Esophagus squamous epithelium (tissue), 5 donors: Measurements from ENCODE around the gene EPN2. TPM values are rescaled to one million over a fixed set of nuclear protein-coding genes. Genes with fewer than 3 reads are reported as not detected.

Source experiments
- DNase-seq: peaks from one replicate; lab custom pipeline; 2025; lab: John Stamatoyannopoulos, UW
- H3K27ac ChIP-seq, 4 donors: fragments of 200-600 bp; sonication (generic); one replicate each; pipeline ENCODE4 v1.5.1; 2016 to 2019; ENCODE audit warnings: mild to moderate bottlenecking in 1 of 4
- H3K27me3 ChIP-seq, 4 donors: fragments of 200-600 bp; sonication (generic); 1 replicate in 3 of 4; 2 replicates in 1 of 4; pipeline versions ENCODE4 v1.5.1 to v1.6.0; 2017 to 2021; ENCODE audit warnings: antibody characterized with exemption in 1 of 4
- H3K36me3 ChIP-seq, 3 donors: fragments of 200-600 bp; sonication (generic); one replicate each; pipeline ENCODE4 v1.5.1; 2016 to 2019
- H3K4me1 ChIP-seq, 3 donors: fragments of 200-600 bp; sonication (generic); one replicate each; pipeline ENCODE4 v1.5.1; 2017 to 2019
- H3K4me3 ChIP-seq, 4 donors: fragments of 200-600 bp; sonication (generic); 1 replicate in 3 of 4; 2 replicates in 1 of 4; pipeline ENCODE4 v1.5.1; 2016 to 2019; ENCODE audit warnings: mild to moderate bottlenecking in 2 of 4, moderate library complexity in 1 of 4
- H3K9me3 ChIP-seq, 3 donors: fragments of 200-600 bp; sonication (generic); one replicate each; pipeline ENCODE4 v1.5.1; 2016 to 2019
- POLR2A ChIP-seq, 4 donors: fragments of 450-650 bp; IDR thresholded peaks; one replicate each; pipeline ENCODE4 v1.6.1; 2017; ENCODE audit warnings: antibody characterized with exemption in 4 of 4, mild to moderate bottlenecking in 4 of 4, moderate library complexity in 3 of 4
- WGBS, 2 donors: methylation state at CpG; one replicate each; pipeline ENCODE4 v1.1.5; 2018; 5-methylcytosine and 5-hydroxymethylcytosine counted together
- intact Hi-C: fragments of 100-400 bp; cut with DNase I; formaldehyde crosslinking; loops from one replicate; pipeline ENCODE4 v1.15.0; 2022
- total RNA-seq, 4 donors: library from RNA; depleted of rRNA; stranded (reverse); fragments of >200 nt; gene quantifications; one replicate each; pipeline ENCODE4 v1.1.0, GENCODE V29; 2016
- TF ChIP-seq, protein P1 (sequence below), 6 experiments: fragments of 450-650 bp in 4 of 6; fragments of 200-600 bp in 2 of 6; sonication (generic) in 2 of 6; IDR thresholded peaks; one replicate each; pipeline ENCODE4 v1.5.1; 2016 to 2019; ENCODE audit warnings: antibody characterized with exemption in 6 of 6, mild to moderate bottlenecking in 4 of 6, moderate library complexity in 4 of 6
- donor health status: DM: yes; HTN: yes; CAD: no.

EPN2 gene
- total RNA-seq, 4 donors from 2014 or later = 24.2 to 61.4 (median 56.1) TPM

GRCh38 chr17:19371259-19372010, 134.3 kb downstream of the EPN2 start:
- Histone ChIP-seq H3K27me3 (no peaks in the 10 kb centered on the region), H3K4me3 (no peak overlapping the region), H3K36me3 (no peaks in the 10 kb centered on the region), H3K4me1 (peaks cover 0 to 40% (median 18%) of the 10 kb centered on the region in 3 donors), H3K9me3 (no peaks in the 10 kb centered on the region), H3K27ac (peak overlapping the region in 3 of 4 donors; percentile 38 to 63 (median 62))
- intact Hi-C loops = no loop called here
- 83 to 86% methylated on average over 6 of the region's 7 CpGs for WGBS, 2 donors
- TF ChIP-seq, protein P1, sequence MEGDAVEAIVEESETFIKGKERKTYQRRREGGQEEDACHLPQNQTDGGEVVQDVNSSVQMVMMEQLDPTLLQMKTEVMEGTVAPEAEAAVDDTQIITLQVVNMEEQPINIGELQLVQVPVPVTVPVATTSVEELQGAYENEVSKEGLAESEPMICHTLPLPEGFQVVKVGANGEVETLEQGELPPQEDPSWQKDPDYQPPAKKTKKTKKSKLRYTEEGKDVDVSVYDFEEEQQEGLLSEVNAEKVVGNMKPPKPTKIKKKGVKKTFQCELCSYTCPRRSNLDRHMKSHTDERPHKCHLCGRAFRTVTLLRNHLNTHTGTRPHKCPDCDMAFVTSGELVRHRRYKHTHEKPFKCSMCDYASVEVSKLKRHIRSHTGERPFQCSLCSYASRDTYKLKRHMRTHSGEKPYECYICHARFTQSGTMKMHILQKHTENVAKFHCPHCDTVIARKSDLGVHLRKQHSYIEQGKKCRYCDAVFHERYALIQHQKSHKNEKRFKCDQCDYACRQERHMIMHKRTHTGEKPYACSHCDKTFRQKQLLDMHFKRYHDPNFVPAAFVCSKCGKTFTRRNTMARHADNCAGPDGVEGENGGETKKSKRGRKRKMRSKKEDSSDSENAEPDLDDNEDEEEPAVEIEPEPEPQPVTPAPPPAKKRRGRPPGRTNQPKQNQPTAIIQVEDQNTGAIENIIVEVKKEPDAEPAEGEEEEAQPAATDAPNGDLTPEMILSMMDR (IDR thresholded peaks at IDR 0.05) = no peak
- TF ChIP-seq POLR2A (IDR thresholded peaks at IDR 0.05) = no peak
- no peak for DNase-seq

- Histone ChIP-seq H3K4me1 (peaks cover 0 to 45% (median 22%) of the 10 kb centered on the region in 3 donors), H3K36me3 (no peaks in the 10 kb centered on the region), H3K27ac (peak overlapping the region in 3 of 4 donors; percentile 28 to 59 (median 38)), H3K27me3 (no peaks in the 10 kb centered on the region), H3K4me3 (no peak overlapping the region), H3K9me3 (no peaks in the 10 kb centered on the region)
- no peak for DNase-seq
- TF ChIP-seq POLR2A (IDR thresholded peaks at IDR 0.05) = no peak
- TF ChIP-seq, protein P1 (IDR thresholded peaks at IDR 0.05) = no peak
- intact Hi-C loops = no loop called here
- WGBS, 2 donors = 81 to 88% methylated on average over 9 of the region's 9 CpGs
Measured at GRCh38 chr17:19372011-19372370, 134.8 kb downstream of the EPN2 start.

- 84 to 94% methylated on average over 10 of the region's 12 CpGs for WGBS, 2 donors
- Histone ChIP-seq H3K27ac (peak overlapping the region in 3 of 4 donors; percentile 28 to 59 (median 38)), H3K4me1 (peaks cover 0 to 50% (median 23%) of the 10 kb centered on the region in 3 donors), H3K9me3 (no peaks in the 10 kb centered on the region), H3K4me3 (no peak overlapping the region), H3K27me3 (no peaks in the 10 kb centered on the region), H3K36me3 (no peaks in the 10 kb centered on the region)
- DNase-seq = no peak
- intact Hi-C loops = no loop called here
- TF ChIP-seq POLR2A (IDR thresholded peaks at IDR 0.05) = no peak
- TF ChIP-seq, protein P1 (IDR thresholded peaks at IDR 0.05) = no peak
Measured at GRCh38 chr17:19372439-19372838, 135.3 kb downstream of the EPN2 start.

- 84 to 85% methylated on average over 7 of the region's 8 CpGs for WGBS, 2 donors
- Histone ChIP-seq H3K4me3 (no peak overlapping the region), H3K4me1 (peaks cover 0 to 50% (median 23%) of the 10 kb centered on the region in 3 donors), H3K27ac (no peak overlapping the region), H3K27me3 (no peaks in the 10 kb centered on the region), H3K36me3 (no peaks in the 10 kb centered on the region), H3K9me3 (no peaks in the 10 kb centered on the region)
- intact Hi-C loops = no loop called here
- no peak for DNase-seq
- no peak for TF ChIP-seq POLR2A (IDR thresholded peaks at IDR 0.05)
Measured at GRCh38 chr17:19372866-19373504, 135.8 kb downstream of the EPN2 start.

GRCh38 chr17:19374136-19374535, 137.0 kb downstream of the EPN2 start:
- Histone ChIP-seq H3K27ac (peak overlapping the region in 1 of 4 donors; percentile 13), H3K36me3 (peaks cover 0 to under 1% (median 0%) of the 10 kb centered on the region in 3 donors), H3K4me3 (no peak overlapping the region), H3K9me3 (no peaks in the 10 kb centered on the region), H3K4me1 (peaks cover 6 to 55% (median 26%) of the 10 kb centered on the region in 3 donors), H3K27me3 (no peaks in the 10 kb centered on the region)
- TF ChIP-seq, protein P1 (IDR thresholded peaks at IDR 0.05) = no peak
- no peak for TF ChIP-seq POLR2A (IDR thresholded peaks at IDR 0.05)
- DNase-seq = no peak
- intact Hi-C loops = no loop called here
- WGBS, 2 donors = 85 to 88% methylated on average over 5 of the region's 5 CpGs
